Measurements from ENCODE around the gene EPHA1.

EPHA1 gene

DNA sequence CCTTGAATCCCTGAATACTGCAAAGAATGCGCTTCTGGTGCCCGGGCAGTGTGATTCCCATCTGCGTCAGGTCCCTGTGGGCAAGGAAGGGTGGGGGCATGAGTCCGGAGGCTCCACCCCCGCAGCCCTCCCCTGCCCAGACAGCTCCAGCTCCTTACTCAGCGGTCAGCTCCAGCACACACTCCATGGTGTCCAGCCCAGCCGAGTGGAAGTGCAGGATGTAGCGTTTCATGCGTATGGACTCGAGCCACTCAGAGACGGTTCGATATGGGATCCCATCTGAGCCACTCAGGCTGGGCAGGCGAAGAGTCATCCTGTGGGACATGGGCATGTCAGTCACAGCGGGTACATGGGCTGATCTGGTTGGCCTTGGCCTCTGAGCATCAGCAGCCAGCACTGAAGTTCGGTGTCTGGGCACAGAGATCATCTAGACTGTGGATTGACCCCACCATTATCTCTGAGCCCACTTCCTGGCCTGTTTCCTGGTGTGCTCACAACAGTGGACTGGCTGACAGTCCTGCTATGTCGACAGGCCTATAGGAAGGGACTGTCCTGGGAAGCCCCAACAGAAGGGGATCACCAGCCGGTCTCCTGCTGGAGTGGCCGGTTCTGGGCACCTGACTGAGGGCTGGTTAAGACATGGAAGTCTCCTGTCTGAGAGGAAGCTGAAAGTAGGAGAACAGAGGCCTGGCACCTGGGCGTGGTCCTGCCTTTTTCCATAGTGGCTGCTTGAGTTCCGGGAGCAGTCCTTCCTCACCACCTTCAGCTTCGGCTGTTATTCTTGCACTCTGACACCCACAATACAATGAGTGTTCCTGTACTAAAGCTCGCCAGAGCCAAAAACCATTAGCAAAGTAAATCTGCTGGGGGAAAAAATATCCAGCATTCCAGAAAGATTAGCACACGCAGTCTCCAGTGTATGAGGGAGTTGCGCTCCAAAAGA is 16.9 kb downstream of the EPHA1 start:
- Mint-ChIP-seq H3K27me3 (no peaks in the 10 kb centered on the region), H3K4me3 (no peak overlapping the region), H3K27ac (peak overlapping the region; percentile 52), H3K4me1 (ENCODE audit: low read depth) (peaks cover 30% of the 10 kb centered on the region), H3K9me3 (no peaks in the 10 kb centered on the region), H3K36me3 (ENCODE audit: low read depth) (peaks cover 67% of the 10 kb centered on the region)
- peak; percentile 24 for DNase-seq

DNA sequence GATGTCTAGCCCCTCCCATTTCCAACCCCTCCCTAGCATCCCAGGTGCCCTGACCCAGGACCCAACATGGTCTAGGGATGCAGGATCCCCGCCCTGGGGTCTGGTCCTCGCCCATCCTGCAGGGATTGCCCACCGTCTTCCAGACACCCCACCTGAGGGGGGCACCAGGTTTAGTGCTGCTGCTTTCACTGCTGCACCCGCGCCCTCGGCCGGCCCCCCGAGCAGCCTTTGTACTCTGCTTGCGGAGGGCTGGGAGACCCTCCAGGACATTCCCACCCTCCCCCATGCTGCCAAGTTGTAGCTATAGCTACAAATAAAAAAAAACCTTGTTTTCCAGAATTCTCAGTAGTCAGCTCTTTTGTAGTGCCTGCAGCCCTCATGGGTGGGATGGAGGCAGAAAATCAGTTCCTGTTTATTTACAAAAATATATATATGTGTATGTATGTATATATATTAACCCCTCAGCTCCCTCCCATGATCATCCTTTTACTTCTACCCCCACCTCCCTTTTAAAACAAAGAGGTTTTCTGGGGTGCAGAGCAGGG is 17.8 kb downstream of the EPHA1 start:
- Mint-ChIP-seq H3K27me3 (no peaks in the 10 kb centered on the region), H3K4me1 (ENCODE audit: low read depth) (peaks cover 30% of the 10 kb centered on the region), H3K9me3 (no peaks in the 10 kb centered on the region)

DNA sequence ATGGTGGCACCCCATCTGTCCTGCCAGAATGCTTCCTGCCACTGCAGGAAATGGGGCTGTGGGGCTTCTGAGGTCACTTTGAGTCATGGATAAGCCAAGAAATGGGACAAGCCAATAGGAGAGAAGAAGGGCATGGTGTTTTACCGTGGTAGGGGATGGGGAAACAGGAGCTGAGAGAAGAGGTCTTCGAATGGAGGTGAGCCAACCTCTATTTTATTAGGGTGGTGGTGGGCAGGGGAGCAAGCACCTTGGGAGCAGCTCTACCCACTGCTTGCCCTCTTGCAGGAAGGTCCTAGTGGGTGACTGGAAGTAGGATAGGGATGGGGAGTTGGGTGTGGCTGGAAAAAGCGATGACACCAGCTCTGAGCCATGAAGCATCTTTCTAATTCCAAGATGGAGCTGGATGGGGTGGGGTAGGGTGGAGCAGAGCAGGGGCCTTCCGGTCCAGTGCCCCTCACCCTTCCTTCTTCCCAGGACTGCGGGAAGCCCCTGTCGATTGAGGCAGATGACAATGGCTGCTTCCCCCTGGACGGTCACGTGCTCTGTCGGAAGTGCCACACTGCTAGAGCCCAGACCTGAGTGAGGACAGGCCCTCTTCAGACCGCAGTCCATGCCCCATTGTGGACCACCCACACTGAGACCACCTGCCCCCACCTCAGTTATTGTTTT is 18.4 kb downstream of the EPHA1 start:
- Mint-ChIP-seq H3K36me3 (ENCODE audit: low read depth) (peaks cover 64% of the 10 kb centered on the region), H3K4me1 (ENCODE audit: low read depth) (peaks cover 30% of the 10 kb centered on the region), H3K9me3 (no peaks in the 10 kb centered on the region), H3K27me3 (no peaks in the 10 kb centered on the region), H3K27ac (peak overlapping the region; percentile 87), H3K4me3 (no peak overlapping the region)
- peak; percentile 23 for DNase-seq

More for the DNA sequence above, 17.8 kb downstream of the EPHA1 start:
- Mint-ChIP-seq H3K27ac (no peak overlapping the region), H3K36me3 (ENCODE audit: low read depth) (peaks cover 64% of the 10 kb centered on the region), H3K4me3 (no peak overlapping the region)
- no peak for DNase-seq

DNA sequence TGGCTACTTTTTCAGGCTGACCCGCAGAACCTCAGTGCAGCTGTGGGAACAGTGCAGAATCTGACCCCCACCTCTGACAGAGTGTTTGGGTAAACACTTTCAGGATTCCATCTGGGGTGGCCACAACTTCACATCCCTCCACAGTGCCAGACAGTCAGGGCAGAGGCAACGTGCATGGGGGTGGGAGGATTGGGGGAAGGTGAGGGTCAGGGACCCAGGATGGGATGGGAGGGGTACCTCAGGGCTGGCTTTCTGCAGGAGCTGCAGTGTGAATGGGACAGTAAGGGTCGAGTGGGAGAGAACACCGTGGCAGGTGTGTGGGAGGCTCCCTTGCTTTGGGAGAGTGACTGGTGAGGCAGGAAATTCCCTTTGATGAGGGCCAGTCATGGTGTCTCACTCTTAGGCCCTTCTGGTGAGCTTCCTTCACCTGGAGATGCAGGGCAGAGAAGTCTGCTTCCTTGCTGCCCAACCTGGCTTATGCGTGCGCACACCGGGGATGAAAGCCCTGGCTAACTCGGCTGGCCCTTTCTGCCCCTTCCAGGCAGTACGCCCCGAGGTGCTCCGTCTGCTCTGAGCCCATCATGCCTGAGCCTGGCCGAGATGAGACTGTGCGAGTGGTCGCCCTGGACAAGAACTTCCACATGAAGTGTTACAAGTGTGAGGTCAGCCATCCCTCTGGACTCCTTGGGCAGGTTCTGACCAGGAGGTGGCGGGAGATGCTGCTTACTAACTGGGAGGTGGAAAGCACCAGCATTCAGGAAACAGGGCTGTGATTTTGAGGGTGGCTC is 19.1 kb downstream of the EPHA1 start:
- peak overlapping the region; percentile 87 for H3K27ac Mint-ChIP-seq
- H3K9me3 Mint-ChIP-seq, result no peaks in the 10 kb centered on the region
- no peak for DNase-seq
- peaks cover 62% of the 10 kb centered on the region for H3K36me3 Mint-ChIP-seq (ENCODE audit: low read depth)
- H3K27me3 Mint-ChIP-seq, result no peaks in the 10 kb centered on the region
- peaks cover 24% of the 10 kb centered on the region for H3K4me1 Mint-ChIP-seq (ENCODE audit: low read depth)
- no peak overlapping the region for H3K4me3 Mint-ChIP-seq

DNA sequence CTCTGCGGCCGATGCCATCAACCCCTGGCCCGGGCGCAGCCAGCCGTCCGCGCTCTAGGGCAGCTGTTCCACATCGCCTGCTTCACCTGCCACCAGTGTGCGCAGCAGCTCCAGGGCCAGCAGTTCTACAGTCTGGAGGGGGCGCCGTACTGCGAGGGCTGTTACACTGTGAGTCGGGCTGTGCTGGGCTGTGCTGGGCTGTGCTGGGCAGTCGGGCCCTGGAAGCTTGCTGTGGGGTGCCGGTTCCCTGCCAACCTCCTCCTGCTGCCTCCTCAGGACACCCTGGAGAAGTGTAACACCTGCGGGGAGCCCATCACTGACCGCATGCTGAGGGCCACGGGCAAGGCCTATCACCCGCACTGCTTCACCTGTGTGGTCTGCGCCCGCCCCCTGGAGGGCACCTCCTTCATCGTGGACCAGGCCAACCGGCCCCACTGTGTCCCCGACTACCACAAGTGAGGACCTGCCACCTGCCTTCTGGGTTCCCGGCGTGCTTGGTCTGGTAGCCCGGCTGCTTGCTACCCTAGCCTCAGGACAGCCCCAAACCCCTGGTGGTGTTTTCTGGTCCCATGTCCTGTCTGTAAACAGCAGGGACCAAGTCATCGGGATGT is 20.1 kb downstream of the EPHA1 start:
- DNase-seq, result peak; percentile 29
- Mint-ChIP-seq H3K4me1 (ENCODE audit: low read depth) (peaks cover 22% of the 10 kb centered on the region), H3K27ac (peak overlapping the region; percentile 87), H3K9me3 (no peaks in the 10 kb centered on the region), H3K4me3 (no peak overlapping the region), H3K27me3 (no peaks in the 10 kb centered on the region), H3K36me3 (ENCODE audit: low read depth) (peaks cover 57% of the 10 kb centered on the region)

DNA sequence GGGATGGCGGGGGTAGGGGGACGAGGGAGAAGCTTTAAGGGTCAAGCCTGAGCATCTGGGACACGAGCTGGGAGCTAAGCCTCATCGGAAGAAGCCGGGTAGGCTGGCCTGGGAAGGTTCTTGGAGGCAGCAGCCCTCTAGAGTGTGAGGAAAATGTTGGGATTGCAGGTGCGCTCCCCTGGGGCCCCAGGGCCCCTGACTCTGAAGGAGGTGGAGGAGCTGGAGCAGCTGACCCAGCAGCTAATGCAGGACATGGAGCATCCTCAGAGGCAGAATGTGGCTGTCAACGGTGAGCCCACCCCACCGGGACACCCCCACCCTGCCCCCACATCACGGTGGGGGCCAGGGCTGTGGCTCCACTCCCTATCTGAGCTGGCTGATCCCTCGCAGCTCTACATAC is 20.6 kb downstream of the EPHA1 start:
- no peaks in the 10 kb centered on the region for H3K9me3 Mint-ChIP-seq
- peak overlapping the region; percentile 58 for H3K27ac Mint-ChIP-seq
- H3K36me3 Mint-ChIP-seq (ENCODE audit: low read depth), result peaks cover 53% of the 10 kb centered on the region
- H3K4me1 Mint-ChIP-seq (ENCODE audit: low read depth), result peaks cover 21% of the 10 kb centered on the region
- DNase-seq, result no peak
- no peak overlapping the region for H3K4me3 Mint-ChIP-seq
- no peaks in the 10 kb centered on the region for H3K27me3 Mint-ChIP-seq

DNA sequence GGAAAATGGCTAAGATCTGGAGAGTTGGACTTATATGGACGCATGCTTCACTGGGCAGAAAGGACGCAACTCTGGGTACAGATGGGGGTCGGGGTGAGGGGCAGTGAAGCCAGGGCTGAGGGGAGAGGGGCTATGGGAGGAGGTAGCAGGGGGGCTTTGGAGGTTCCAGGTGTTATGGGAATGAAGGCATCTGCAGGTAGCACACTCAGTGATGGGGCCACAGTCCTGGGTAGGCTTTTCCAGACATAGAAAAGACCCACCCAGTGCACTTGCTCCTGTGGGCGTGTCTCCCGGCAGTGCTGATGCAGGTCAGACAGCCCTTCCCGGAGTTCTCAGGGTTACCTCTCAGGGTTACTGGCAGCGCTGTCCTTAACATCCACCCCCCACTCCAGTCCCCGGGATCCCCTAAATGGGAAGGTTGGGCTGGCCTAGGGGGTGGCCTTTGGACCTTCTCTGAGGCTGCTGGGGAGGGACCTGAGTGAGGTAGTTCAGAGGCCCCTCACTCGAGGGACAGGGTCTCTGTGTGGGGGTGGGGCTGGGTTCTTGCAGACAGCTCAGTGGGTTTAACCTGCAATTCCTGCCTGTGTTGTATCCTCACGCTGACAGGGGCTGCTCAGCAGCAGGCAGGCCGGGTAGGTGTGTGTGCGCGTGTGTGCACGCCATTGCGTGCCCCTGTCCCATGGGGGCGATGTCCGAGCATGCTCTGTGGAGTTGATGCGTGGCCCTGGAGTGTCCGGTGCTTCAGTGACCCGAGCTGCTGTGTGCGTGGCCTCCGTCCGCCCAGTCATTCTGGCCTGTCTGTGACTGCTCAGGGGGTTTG is 21.3 kb downstream of the EPHA1 start:
- H3K4me3 Mint-ChIP-seq, result no peak overlapping the region
- H3K9me3 Mint-ChIP-seq, result no peaks in the 10 kb centered on the region
- peaks cover 21% of the 10 kb centered on the region for H3K4me1 Mint-ChIP-seq (ENCODE audit: low read depth)
- peak; percentile 25 for DNase-seq
- no peaks in the 10 kb centered on the region for H3K27me3 Mint-ChIP-seq
- H3K36me3 Mint-ChIP-seq (ENCODE audit: low read depth), result peaks cover 47% of the 10 kb centered on the region
- peak overlapping the region; percentile 58 for H3K27ac Mint-ChIP-seq

DNA sequence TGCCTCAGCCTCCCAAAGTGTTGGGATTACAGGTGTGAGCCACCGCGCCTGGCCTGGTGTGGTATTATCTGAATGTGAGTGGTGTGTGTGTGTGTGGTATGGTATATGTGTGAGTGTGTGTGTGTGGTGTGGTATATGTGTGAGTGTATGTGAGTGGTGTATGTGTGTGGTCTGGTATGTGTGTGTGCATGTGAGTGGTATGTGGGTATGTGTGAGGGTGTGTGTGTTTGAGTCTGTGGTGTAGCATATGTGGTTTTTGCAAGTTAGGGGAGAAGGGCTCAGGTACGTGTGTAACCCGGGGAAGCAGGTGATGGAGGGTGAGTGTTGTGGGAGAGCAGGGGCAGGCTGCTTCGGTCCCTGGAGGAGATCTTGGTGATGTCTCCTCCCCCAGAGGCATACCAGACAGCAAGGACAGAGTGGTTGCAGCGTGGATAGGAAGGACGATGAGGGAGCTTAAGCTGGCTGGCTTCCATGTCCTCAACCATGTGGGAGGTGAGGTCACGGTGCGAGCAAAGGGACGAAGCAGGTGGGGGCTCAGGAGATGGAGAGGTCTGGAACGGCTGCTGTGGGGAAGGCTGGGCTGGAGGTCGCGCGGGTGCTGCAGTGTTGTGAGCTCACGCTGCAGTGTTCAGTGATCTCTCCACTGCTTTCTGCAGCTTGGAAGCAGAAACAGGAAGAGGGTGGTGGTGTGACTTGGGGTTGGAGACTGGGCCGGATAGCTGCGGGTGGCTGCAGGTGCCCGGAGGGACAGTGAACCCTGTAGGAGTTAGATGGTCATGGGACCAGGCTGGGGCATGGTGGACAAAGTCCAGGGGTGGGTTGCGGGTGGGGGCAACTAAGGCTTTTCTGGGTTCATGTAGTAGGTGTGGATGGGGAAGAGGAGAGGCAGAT is 22.5 kb downstream of the EPHA1 start:
- H3K27me3 Mint-ChIP-seq, result no peaks in the 10 kb centered on the region
- H3K27ac Mint-ChIP-seq, result no peak overlapping the region
- no peak overlapping the region for H3K4me3 Mint-ChIP-seq
- peak; percentile 50 for DNase-seq
- no peaks in the 10 kb centered on the region for H3K9me3 Mint-ChIP-seq
- H3K36me3 Mint-ChIP-seq (ENCODE audit: low read depth), result peaks cover 35% of the 10 kb centered on the region
- peaks cover 21% of the 10 kb centered on the region for H3K4me1 Mint-ChIP-seq (ENCODE audit: low read depth)

DNA sequence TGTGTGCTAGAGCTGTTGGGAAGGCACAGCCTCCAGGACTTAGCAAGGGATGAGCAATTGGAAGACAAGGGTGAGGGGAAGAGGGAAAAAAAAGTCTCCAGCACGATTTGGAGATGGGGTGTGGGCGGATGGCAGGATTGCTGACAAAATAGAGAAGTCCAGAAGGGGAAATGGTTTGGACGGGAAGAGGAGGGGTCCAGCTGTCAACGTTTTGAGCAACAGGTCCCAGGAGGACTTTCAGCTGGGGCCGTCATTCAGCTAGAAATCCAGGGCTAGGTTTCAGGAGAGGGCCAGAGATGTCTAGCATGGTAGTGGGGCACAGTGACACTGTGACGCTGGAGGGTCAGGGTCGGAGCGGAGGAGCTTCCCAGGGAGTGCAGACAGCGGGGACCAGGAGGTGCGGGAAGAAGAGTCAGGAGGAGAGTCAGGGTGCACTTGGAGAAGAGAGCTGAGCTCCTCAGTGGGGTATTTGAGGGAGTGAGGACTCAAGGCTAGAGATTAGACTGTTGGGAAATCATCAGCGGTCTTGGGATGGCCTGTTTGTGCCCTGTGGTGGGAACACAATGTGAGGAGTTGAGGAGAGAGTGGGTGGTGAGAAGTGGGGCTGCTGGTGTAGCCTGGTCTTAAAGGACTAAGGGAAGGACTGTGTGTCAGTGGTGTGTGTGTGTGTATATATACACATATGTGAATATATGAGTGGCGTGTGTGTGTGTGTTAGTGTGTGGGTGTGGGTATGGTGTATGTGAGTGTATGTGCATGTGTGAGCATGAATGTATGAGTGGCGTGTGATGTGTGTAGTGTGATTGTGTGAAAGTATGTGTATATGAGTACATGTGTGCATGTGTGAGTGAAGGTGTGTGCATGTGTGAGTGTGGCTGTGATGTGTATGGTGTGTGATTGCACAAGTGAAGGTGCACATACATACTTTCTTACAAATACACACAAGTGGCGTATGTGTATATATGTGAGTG is 23.7 kb downstream of the EPHA1 start:
- no peaks in the 10 kb centered on the region for H3K9me3 Mint-ChIP-seq

DNA sequence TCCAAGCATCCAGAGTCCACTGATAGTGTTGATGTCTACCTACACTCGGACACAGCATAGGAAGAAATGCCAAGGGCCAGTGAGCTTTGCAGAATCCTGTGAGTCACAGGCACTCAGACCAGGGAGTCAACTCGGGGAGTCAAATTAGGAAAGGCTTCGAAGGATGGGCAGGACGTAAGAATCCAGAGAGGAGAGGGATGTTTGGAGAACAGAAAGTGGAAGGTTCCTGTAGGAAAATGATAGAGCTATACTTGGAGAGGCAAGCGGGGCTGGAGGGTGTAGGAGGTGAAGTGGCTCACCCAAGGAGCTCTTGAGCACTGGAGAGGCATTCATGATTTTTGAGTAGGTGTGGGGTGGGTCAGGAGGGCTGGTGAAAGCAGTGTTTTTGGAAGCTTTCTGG is 24.5 kb downstream of the EPHA1 start:
- DNase-seq, result no peak
- Mint-ChIP-seq H3K9me3 (no peaks in the 10 kb centered on the region), H3K27me3 (no peaks in the 10 kb centered on the region), H3K4me1 (ENCODE audit: low read depth) (peaks cover 18% of the 10 kb centered on the region), H3K36me3 (ENCODE audit: low read depth) (peaks cover 16% of the 10 kb centered on the region), H3K4me3 (no peak overlapping the region), H3K27ac (no peak overlapping the region)

More for the DNA sequence above, 23.7 kb downstream of the EPHA1 start:
- Mint-ChIP-seq H3K4me3 (no peak overlapping the region), H3K27ac (no peak overlapping the region), H3K4me1 (ENCODE audit: low read depth) (peaks cover 18% of the 10 kb centered on the region), H3K27me3 (no peaks in the 10 kb centered on the region), H3K36me3 (ENCODE audit: low read depth) (peaks cover 24% of the 10 kb centered on the region)
- DNase-seq, result no peak

DNA sequence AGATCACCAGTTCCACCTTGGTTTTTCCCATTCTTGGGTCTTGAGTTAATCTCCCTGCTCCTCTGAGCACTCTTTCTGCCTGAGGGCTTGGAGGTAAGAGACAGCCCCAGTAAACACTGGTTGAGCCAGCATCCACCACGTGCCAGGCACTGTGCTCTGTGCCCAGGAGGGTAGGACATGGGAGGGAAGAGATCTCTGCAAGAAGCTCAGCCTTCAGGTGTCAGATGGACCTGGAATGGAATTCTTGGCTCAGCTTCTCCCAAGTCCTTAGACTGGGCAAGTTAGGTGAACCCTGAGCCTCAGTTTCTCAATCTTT is 25.1 kb downstream of the EPHA1 start:
- no peak for DNase-seq
- H3K4me1 Mint-ChIP-seq (ENCODE audit: low read depth), result peaks cover 20% of the 10 kb centered on the region
- H3K27me3 Mint-ChIP-seq, result no peaks in the 10 kb centered on the region
- H3K36me3 Mint-ChIP-seq (ENCODE audit: low read depth), result peaks cover 11% of the 10 kb centered on the region
- H3K27ac Mint-ChIP-seq, result peak overlapping the region; percentile 66
- H3K9me3 Mint-ChIP-seq, result no peaks in the 10 kb centered on the region
- peak overlapping the region; percentile 79 for H3K4me3 Mint-ChIP-seq

All from activated T-cell treated with anti-CD3 and anti-CD28 coated beads, Interleukin-2, amount 50 U/mL, for 24 hours (primary cell).